ENCODE results near the gene PYCR2. TPM values are rescaled to one million over a fixed set of nuclear protein-coding genes. Genes with fewer than 3 reads are reported as not detected.
"Not testable (repeated sequence)": the region's sequence is repeated elsewhere in the genome, so short reads cannot be mapped to it uniquely, and the experiment has no call there.

The PYCR2 gene
- polyA plus RNA-seq, 3 donors, result 21.4 to 72.5 (median 26.6) TPM

DNA sequence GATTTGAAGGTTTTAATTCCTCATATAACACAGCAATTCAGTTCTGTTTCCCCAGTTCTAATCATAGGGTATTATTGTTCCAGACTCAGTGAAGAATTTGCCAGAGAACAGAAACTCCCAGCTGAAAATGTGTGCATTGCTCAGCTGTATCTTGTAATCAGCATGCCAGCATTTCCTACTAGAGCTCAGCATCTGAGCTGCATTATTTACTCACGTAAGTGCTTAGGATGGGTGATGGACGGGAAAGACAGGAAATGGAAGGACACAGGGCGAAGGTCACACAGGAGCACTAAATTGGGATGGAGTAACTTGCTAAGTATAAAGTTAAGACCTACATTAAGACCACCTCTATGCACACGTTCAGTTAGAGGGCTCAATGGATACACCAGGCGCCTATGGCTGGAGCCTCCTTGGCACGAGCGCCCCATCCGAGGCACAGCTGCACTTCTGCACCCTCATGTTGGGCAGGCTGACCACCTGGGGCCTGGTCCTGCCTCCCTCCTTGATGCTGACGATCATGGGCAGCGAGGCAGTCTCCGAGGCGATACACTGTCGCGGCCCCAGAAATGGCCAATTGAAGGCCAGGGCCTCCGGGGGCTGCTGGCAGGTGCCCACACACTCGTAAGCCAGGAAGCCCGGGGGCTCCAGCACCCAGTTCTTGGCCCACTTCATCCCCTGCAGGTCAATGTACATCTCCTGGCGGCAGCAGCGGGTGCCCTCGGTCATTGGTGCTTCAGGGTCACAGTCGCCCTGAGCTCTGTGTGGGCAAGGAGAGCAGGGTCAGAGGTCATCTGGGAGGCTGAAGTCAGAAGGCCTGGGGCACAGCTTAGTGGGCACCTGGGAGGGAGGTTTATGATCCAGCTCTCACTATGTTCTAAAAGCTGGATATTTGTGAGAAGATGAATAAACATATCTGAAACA lies 13.3 kb upstream of the PYCR2 start:
- H3K4me2 ChIP-seq (replicated peaks; ENCODE audit: extremely low read depth, low read length, poor library complexity, severe bottlenecking), result no peak overlapping the region
- no peaks in the 10 kb centered on the region for H3K36me3 ChIP-seq (replicated peaks in 1 of 2; ENCODE audit: control insufficient read depth in 1 of 2, insufficient read depth in 2 of 2, low read length in 2 of 2)
- H3K79me2 ChIP-seq (ENCODE audit: insufficient read depth, low read length), result no peaks in the 10 kb centered on the region
- no peak for DNase-seq
- no peak overlapping the region for H2AFZ ChIP-seq (ENCODE audit: insufficient read depth, low read depth, low read length, poor library complexity, severe bottlenecking)
- H3K4me1 ChIP-seq (ENCODE audit: control insufficient read depth in 1 of 2, insufficient read depth in 2 of 2, low read length in 2 of 2), result no peaks in the 10 kb centered on the region
- H4K20me1 ChIP-seq (ENCODE audit: insufficient read depth, low read length), result no peaks in the 10 kb centered on the region
- Mint-ChIP-seq H3K36me3 (no peaks in the 10 kb centered on the region), H3K4me1 (no peaks in the 10 kb centered on the region), H3K4me3 (no peak overlapping the region), H3K27ac (no peak overlapping the region), H3K9me3 (no peaks in the 10 kb centered on the region), H3K27me3 (ENCODE audit: low read depth in 3 of 3) (peaks cover 2 to 7% (median 2%) of the 10 kb centered on the region in 3 donors)
- TF ChIP-seq CTCF (IDR thresholded peaks at IDR 0.05), result no peak
- WGBS (ENCODE audit: insufficient coverage), result over 99% methylated on average over 17 of the region's 21 CpGs
- no peaks in the 10 kb centered on the region for H3K9me3 ChIP-seq (replicated peaks in 1 of 2; ENCODE audit: control insufficient read depth in 1 of 2, insufficient read depth in 1 of 2, low read length in 2 of 2)
- intact Hi-C loops (cut with micrococcal nuclease), result no loop called here
- H3K27me3 ChIP-seq (ENCODE audit: control insufficient read depth in 2 of 2, insufficient read depth in 2 of 2, low read length in 2 of 2), result no peaks in the 10 kb centered on the region
- H3K4me3 ChIP-seq (replicated peaks in 1 of 3; ENCODE audit: low read depth in 2 of 3, low read length in 3 of 3), result no peak overlapping the region
- H3K9ac ChIP-seq (ENCODE audit: insufficient read depth, low read length, poor library complexity, severe bottlenecking), result no peak overlapping the region
- H3K27ac ChIP-seq (ENCODE audit: low read depth in 1 of 2, low read length in 2 of 2), result no peak overlapping the region

DNA sequence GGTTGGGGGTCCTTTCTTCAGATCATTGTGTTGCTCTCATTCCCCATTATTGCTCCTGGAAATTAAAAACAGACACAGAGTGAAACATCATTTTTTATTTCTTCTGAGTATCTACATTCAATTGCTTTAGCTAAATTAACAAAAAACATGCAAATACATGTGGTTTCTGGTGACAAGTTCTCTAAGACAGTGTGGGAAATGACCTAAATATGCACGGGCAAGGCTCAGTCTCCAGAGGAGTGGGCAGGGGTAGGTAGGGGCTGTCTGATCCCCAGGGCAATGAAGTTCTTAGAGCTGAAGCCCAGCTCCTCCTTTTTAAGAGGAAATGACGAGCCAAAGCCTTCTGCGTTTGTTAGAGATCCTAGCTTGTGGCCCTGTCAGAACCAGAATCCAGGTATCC lies 12.5 kb upstream of the PYCR2 start:
- no peak overlapping the region for H2AFZ ChIP-seq (ENCODE audit: insufficient read depth, low read depth, low read length, poor library complexity, severe bottlenecking)
- H3K27me3 ChIP-seq (ENCODE audit: control insufficient read depth in 2 of 2, insufficient read depth in 2 of 2, low read length in 2 of 2), result no peaks in the 10 kb centered on the region
- H3K4me1 ChIP-seq (ENCODE audit: control insufficient read depth in 1 of 2, insufficient read depth in 2 of 2, low read length in 2 of 2), result no peaks in the 10 kb centered on the region
- Mint-ChIP-seq H3K4me1 (no peaks in the 10 kb centered on the region), H3K27ac (no peak overlapping the region), H3K36me3 (no peaks in the 10 kb centered on the region), H3K4me3 (no peak overlapping the region), H3K9me3 (no peaks in the 10 kb centered on the region), H3K27me3 (ENCODE audit: low read depth in 3 of 3) (peaks cover 2 to 7% (median 2%) of the 10 kb centered on the region in 3 donors)
- intact Hi-C loops (cut with micrococcal nuclease), result no loop called here
- H3K9me3 ChIP-seq (replicated peaks in 1 of 2; ENCODE audit: control insufficient read depth in 1 of 2, insufficient read depth in 1 of 2, low read length in 2 of 2), result no peaks in the 10 kb centered on the region
- H4K20me1 ChIP-seq (ENCODE audit: insufficient read depth, low read length), result no peaks in the 10 kb centered on the region
- TF ChIP-seq CTCF (IDR thresholded peaks at IDR 0.05), result no peak
- no peak overlapping the region for H3K4me3 ChIP-seq (replicated peaks in 1 of 3; ENCODE audit: low read depth in 2 of 3, low read length in 3 of 3)
- no peak overlapping the region for H3K27ac ChIP-seq (ENCODE audit: low read depth in 1 of 2, low read length in 2 of 2)
- no peaks in the 10 kb centered on the region for H3K36me3 ChIP-seq (replicated peaks in 1 of 2; ENCODE audit: control insufficient read depth in 1 of 2, insufficient read depth in 2 of 2, low read length in 2 of 2)
- H3K9ac ChIP-seq (ENCODE audit: insufficient read depth, low read length, poor library complexity, severe bottlenecking), result no peak overlapping the region
- no peaks in the 10 kb centered on the region for H3K79me2 ChIP-seq (ENCODE audit: insufficient read depth, low read length)
- no peak for DNase-seq
- no peak overlapping the region for H3K4me2 ChIP-seq (replicated peaks; ENCODE audit: extremely low read depth, low read length, poor library complexity, severe bottlenecking)
- 50% methylated on average over 1 of the region's 3 CpGs for WGBS (ENCODE audit: insufficient coverage)

- 90% methylated on average over 4 of the region's 8 CpGs for WGBS (ENCODE audit: insufficient coverage)
- H3K36me3 ChIP-seq (replicated peaks in 1 of 2; ENCODE audit: control insufficient read depth in 1 of 2, insufficient read depth in 2 of 2, low read length in 2 of 2); H3K79me2 ChIP-seq (ENCODE audit: insufficient read depth, low read length); H3K27me3 ChIP-seq (ENCODE audit: control insufficient read depth in 2 of 2, insufficient read depth in 2 of 2, low read length in 2 of 2); H3K36me3 Mint-ChIP-seq; DNase-seq; H3K4me3 Mint-ChIP-seq; intact Hi-C loops (cut with micrococcal nuclease); H4K20me1 ChIP-seq (ENCODE audit: insufficient read depth, low read length); H2AFZ ChIP-seq (ENCODE audit: insufficient read depth, low read depth, low read length, poor library complexity, severe bottlenecking); H3K27ac Mint-ChIP-seq; H3K4me3 ChIP-seq (replicated peaks in 1 of 3; ENCODE audit: low read depth in 2 of 3, low read length in 3 of 3); H3K9me3 Mint-ChIP-seq; H3K4me2 ChIP-seq (replicated peaks; ENCODE audit: extremely low read depth, low read length, poor library complexity, severe bottlenecking); H3K9me3 ChIP-seq (replicated peaks in 1 of 2; ENCODE audit: control insufficient read depth in 1 of 2, insufficient read depth in 1 of 2, low read length in 2 of 2); H3K27ac ChIP-seq (ENCODE audit: low read depth in 1 of 2, low read length in 2 of 2); H3K27me3 Mint-ChIP-seq (ENCODE audit: low read depth in 3 of 3); H3K4me1 Mint-ChIP-seq; H3K4me1 ChIP-seq (ENCODE audit: control insufficient read depth in 1 of 2, insufficient read depth in 2 of 2, low read length in 2 of 2); H3K9ac ChIP-seq (ENCODE audit: insufficient read depth, low read length, poor library complexity, severe bottlenecking): not testable (repeated sequence)
Measured at GRCh38 chr1:225936086-225936485, 12.0 kb upstream of the PYCR2 start.
